GM12891 (cell line): ENCODE measurements around the gene SPRED2.

Experiments
- DNase-seq: peaks from one replicate; pipeline ENCODE4 v3.0.0; 2011; ENCODE audit warnings: low spot score; ENCODE audit not compliant: insufficient read length
- FAIRE-seq: peaks from 2 replicates; lab custom pipeline; 2011; peaks lifted over from hg19 to GRCh38; lab: Jason Lieb, UNC
- PAX5 ChIP-seq: IDR thresholded peaks from 2 replicates; pipeline ENCODE4 v1.6.1; 2011; ENCODE audit warnings: low read length, moderate library complexity, mild to moderate bottlenecking; ENCODE audit not compliant: insufficient read depth, severe bottlenecking
- POLR2A ChIP-seq: IDR thresholded peaks from 2 replicates; pipeline ENCODE4 v1.6.1; 2011; ENCODE audit warnings: low read depth, low read length, control low read depth
- POLR2AphosphoS5 ChIP-seq: IDR thresholded peaks from 2 replicates; pipeline ENCODE4 v1.6.1; 2011; ENCODE audit warnings: low read depth, low read length, control low read depth
- POU2F2 ChIP-seq: IDR thresholded peaks from 2 replicates; pipeline ENCODE4 v1.6.1; 2011; ENCODE audit warnings: low read depth, mild to moderate bottlenecking, control low read depth, low read length, moderate library complexity
- SPI1 ChIP-seq: IDR thresholded peaks from 2 replicates; pipeline ENCODE4 v1.6.1; 2011; ENCODE audit warnings: low read depth, low read length, control low read depth
- TAF1 ChIP-seq: IDR thresholded peaks from 2 replicates; pipeline ENCODE4 v1.6.1; 2011; ENCODE audit warnings: low read depth, low read length, control low read depth

Gene SPRED2

DNA sequence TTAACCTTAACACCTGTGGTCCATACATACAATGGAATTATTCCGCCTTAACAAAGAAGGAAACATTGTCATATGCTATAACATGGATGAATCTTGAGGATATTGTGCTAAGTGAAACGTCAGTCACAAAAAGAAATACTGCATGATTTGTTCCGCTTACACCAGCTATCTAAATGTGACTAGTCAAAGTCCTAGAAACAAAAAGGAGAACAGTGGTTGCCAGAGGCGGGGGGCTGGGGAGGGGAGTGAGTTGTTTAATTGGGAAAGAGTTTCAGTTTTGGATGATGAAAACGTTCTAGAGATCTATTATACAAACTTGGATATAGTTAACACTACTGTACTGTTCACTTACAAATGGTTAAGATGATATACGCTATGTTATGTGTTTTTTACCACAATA is 72.0 kb downstream of the SPRED2 start:
- TF ChIP-seq TAF1 (no peak), SPI1 (no peak), POLR2AphosphoS5 (no peak), POLR2A (no peak), POU2F2 (no peak), PAX5 (no peak)
- FAIRE-seq (no peak), DNase-seq (no peak)

DNA sequence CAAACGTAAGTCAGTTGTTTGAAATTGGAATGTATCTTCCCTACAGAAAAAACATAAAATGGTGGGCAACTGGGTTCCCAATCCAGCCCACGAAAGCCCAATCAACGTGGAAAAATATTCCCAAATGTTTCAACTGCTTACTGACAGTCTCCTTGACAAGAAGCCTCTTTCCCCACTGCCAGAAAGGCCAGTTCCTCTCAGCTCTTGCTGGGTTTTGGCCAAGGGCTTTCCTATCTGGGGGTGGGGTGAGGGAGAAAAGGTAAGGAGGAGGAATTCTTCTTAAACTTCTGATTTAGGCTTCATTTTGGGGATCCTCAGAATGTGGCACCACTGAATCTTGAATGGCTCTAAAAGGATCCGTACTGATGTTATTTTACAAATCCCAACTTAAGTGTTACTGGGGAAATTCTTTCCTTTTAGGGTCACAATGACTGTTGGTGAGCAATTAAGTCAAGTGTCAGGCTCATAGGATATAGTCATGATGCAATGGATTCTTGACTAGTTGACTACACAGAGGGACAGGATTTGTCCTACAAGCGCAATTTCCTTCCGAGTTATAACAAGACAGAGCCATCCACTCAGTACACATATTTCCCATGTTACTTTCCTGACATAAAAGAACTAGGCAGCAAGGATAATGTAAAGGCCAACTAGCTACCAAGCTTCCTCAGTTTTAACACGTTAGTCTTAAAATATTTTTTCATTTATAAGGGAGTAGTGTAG is 73.6 kb downstream of the SPRED2 start:
- FAIRE-seq (no peak), DNase-seq (no peak)
- TF ChIP-seq POU2F2 (no peak), POLR2AphosphoS5 (no peak), POLR2A (no peak), SPI1 (0 out of 2 replicates have a peak, but pooled peaks have one; percentile 15), TAF1 (no peak), PAX5 (no peak)

DNA sequence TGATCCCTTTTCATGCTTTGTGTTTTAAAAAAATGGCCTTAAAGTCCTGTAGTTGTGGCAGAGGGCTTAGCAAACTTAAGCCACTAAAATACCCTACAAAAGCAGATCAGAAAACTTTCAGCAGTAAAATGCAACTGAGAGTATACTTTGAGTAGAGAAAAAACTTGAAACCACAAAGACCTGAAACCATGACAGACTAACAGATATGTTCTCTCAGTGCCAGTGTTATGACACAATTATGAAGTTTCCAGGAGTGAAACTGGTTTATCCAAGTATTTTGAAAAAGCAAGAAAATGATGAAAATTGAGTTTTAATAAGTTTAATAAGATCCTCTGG is 74.5 kb downstream of the SPRED2 start:
- peak; percentile 85 for FAIRE-seq
- TF ChIP-seq POLR2A, result no peak
- TF ChIP-seq SPI1, result no peak
- TF ChIP-seq POLR2AphosphoS5, result no peak
- no peak for TF ChIP-seq POU2F2
- no peak for TF ChIP-seq TAF1
- TF ChIP-seq PAX5, result no peak
- no peak for DNase-seq

DNA sequence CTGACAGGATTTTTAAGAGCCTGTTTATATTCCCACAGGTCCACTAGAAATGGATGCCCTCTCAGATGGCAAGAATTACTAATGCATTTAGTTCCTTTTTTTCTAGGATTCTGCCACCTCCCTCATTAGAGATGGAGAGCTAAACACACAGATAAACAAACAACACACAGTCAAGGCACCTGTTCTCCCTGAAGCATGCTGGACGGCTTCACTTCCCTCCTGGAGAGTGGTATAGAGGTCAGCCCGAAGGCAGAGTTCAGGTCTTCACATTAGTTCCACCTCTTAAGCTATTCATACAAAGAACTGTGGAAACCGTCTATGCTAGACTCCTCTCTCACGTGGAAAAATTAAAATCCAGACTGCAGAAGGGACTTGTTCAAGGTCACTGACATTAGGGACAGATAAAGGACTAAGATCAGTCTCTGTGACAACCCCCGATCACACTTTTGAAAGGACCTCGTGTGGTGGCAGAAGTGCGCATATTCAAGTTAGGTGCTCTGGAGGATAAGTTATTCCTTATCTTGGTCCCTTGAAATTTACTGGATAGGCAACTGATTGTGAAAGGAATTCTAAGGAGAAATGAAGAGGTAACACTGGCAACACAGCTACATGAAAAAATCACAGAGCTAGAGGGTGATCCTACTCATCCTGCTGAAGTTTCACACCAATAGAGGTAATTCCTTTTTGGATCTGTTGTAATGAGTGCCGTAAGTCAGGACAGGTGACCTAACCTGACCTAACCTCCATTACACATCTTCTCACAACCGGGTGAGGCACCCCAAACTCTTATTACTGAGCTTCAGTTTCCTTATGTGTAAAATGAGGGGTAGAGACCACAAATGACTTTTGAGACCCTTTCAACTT is 75.1 kb downstream of the SPRED2 start:
- TF ChIP-seq TAF1 (no peak), POU2F2 (no peak), SPI1 (peak; percentile 64; the same call in 1 of the 2 replicates), POLR2AphosphoS5 (no peak)
- DNase-seq (no peak), FAIRE-seq (peak; percentile 41)

DNA sequence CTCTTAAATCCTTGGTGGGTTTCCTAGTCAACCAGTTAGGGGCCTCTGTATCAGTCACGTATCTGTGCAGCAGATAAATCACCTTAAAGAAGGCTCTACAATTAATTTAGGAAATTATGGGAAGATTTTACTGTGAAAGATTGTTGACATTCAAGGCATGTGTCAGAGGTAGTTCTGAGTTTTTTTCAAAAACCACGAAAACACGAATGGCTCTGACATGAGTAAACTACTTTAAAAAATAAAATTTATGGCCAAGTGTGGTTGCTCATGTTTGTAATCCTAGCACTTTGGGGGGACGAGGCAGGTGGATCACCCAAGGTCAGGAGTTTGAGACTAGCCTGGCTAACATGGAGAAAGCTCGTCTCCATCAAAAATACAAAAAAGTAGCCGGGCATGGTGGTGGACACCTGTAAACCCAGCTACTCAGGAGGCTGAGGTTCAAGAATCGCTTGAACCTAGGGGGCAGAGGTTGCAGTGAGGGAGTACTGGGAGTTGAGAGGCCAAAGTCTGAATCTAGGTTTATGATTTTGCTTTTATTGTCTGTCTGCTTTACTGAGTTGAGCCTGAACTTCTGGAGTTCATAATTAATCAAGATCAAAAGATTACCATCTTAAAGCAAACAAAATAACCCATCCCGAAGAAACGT is 77.1 kb downstream of the SPRED2 start:
- no peak for FAIRE-seq
- no peak for DNase-seq
- TF ChIP-seq POLR2AphosphoS5 (no peak), PAX5 (no peak), TAF1 (no peak), POU2F2 (no peak), SPI1 (no peak), POLR2A (no peak)

DNA sequence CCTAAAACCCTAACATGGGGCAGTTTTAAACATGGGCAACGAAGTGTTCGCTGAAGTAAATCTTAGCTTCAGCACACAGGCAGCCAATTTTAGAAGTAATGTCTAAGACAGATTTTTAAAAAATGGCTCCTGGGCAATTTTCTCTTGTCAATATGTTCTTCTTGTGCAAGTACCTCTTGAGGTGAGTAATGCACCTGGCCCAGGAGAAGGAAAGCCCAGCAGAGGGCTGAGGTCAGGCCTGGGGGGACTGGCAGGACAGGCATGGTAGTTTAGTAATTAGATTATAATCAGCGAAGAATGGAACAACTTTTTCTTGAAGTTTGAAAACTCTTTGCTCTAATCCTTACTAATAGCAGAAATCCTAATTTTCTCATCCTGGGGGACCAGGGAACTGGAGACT is 77.6 kb downstream of the SPRED2 start:
- TF ChIP-seq SPI1, result no peak
- DNase-seq, result no peak
- FAIRE-seq, result no peak

DNA sequence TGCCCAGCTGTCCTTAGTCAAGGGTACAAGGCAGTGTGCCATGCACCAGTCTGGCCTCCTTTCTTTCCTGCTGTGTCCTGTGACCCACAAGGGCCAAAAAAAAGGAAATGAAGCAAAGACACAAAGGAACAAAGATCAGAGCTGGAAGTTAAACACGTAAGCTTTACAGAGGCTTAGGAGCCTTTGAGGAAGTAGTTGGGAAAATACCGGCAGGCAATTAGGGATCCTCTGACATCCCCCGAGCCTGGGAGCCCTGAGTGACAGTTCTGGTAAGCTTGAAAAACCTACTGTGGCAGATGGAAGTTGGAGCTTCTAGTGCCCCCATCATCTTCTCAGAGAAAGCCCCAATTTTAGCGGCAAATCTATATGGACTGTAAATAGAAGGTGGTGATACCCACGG is 78.5 kb downstream of the SPRED2 start:
- TF ChIP-seq TAF1, result no peak
- TF ChIP-seq POU2F2, result no peak
- TF ChIP-seq POLR2AphosphoS5, result no peak
- TF ChIP-seq PAX5, result no peak
- TF ChIP-seq SPI1, result no peak
- TF ChIP-seq POLR2A, result no peak
- FAIRE-seq (no peak), DNase-seq (no peak)

DNA sequence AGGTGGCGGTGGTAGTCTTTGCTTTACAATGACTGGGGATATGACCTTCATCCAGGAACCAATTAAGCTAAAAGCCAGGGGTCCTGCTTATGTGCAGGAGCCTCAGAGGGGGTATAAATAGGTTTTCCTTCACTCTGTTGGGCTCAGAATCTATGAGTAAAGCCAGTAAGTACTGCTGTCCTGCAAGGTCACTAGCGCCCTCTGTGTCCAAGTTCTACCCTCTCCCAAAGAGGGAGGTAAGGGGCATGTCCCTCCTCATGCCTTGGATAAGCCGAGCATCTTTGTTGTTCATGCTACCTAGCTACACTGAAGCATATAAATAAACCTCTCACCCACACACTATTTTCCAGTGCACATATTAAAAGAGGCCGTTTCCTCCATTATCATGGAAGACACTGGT is 79.4 kb downstream of the SPRED2 start:
- DNase-seq (no peak), FAIRE-seq (no peak)
- TF ChIP-seq PAX5 (no peak), POLR2AphosphoS5 (no peak), SPI1 (no peak), POLR2A (no peak)

DNA sequence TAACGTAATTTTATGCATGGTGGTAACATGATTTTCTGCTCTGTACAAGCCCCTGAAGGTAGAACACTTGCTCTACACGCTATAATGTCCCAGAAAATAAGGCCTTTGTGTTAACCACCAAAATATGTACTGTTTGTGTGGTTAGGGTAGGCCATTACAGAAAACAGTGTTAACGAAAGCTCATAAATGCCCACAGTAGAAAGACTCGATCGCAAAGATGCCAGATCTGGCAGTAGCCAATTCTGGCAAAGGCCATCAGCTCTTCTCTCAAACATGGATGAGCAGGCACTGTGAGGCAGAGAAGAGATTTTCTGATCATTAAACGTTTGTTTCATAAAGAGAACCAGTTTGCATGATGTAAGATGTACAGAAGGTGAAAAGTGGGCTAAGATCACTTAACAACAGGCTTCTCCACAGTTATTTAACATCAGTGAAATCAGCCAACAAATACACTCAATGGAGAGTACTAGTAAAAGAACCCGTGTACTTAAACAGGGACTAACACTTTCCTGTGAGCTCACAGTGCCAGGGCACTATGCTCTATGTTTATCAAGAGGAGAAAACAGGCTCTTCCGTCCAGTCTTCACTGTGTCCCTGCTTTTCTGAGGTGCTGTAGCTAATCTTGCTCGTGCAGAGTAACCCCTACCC is 80.3 kb downstream of the SPRED2 start:
- TF ChIP-seq POLR2A (no peak), POLR2AphosphoS5 (no peak), PAX5 (no peak), SPI1 (no peak)
- FAIRE-seq, result no peak

More for the DNA sequence above, 80.3 kb downstream of the SPRED2 start:
- DNase-seq, result no peak
